ENCODE measurements around the gene GOLGA2.

GOLGA2 gene

GRCh38 chr9:128266868-128267590 is 8.8 kb downstream of the GOLGA2 start:
- Histone ChIP-seq H3K4me1 (ENCODE audit: insufficient read depth, low read length) (no peaks in the 10 kb centered on the region), H3K4me3 (ENCODE audit: low read length) (no peak overlapping the region), H3K9ac (ENCODE audit: low read depth, low read length) (no peak overlapping the region), H3K27me3 (ENCODE audit: insufficient read depth, low read length) (no peaks in the 10 kb centered on the region), H3K9me3 (ENCODE audit: insufficient read depth, low read depth, low read length) (no peaks in the 10 kb centered on the region), H3K36me3 (ENCODE audit: insufficient read depth, low read depth, low read length) (peaks cover 45% of the 10 kb centered on the region), H3K27ac (ENCODE audit: low read length) (no peak overlapping the region)

DNA sequence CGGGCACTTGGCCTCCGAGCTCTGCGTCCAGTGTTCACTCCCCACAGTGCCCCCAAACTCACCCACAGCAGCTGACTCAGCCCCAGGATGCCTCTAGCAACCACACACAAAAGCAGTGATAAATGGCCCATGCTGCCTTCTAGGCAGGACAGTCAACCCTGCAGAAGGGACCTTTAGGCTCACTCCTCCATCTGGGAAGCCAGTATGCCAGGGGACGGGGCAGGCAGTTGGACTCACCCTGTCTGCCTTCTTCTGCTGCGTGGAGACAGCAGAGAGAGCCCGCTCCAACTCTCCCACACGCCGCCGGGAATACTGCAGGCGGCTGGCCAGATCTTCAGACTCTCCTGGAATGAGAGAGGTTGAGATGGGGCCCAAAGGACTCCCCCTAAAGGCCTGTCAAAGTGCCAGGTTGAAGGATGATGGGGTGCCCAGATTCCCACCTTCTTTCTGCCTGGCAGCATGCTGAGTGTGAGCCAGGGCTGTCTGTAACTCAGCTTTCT is 10.4 kb downstream of the GOLGA2 start:
- Histone ChIP-seq H3K9me3 (ENCODE audit: insufficient read depth, low read depth, low read length) (no peaks in the 10 kb centered on the region), H3K9ac (ENCODE audit: low read depth, low read length) (no peak overlapping the region), H3K27me3 (ENCODE audit: insufficient read depth, low read length) (no peaks in the 10 kb centered on the region), H3K4me1 (ENCODE audit: insufficient read depth, low read length) (no peaks in the 10 kb centered on the region), H3K27ac (ENCODE audit: low read length) (no peak overlapping the region), H3K36me3 (ENCODE audit: insufficient read depth, low read depth, low read length) (peaks cover 51% of the 10 kb centered on the region), H3K4me3 (ENCODE audit: low read length) (no peak overlapping the region)

DNA sequence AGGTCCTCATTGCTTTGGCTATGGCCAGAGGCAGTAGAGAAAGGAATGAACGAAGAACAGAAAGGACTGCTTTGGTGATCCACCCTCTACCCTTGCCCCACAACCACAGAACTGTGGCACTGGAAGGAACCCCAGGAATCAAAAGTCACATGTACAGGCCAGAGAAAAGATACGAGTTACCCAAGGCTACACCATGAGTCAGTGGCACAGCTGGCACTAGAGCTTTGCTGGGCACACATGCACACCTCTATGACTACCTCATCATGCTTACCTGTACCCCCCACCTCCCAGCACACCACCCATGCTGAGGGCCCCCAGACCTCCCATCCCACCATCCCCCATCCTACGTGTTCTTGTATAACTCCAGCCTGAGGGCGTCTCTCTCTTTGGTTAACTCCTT is 13.1 kb downstream of the GOLGA2 start:
- H3K4me1 ChIP-seq (ENCODE audit: insufficient read depth, low read length), result no peaks in the 10 kb centered on the region
- no peak overlapping the region for H3K9ac ChIP-seq (ENCODE audit: low read depth, low read length)
- H3K27ac ChIP-seq (ENCODE audit: low read length), result no peak overlapping the region
- H3K36me3 ChIP-seq (ENCODE audit: insufficient read depth, low read depth, low read length), result peaks cover 73% of the 10 kb centered on the region
- no peaks in the 10 kb centered on the region for H3K9me3 ChIP-seq (ENCODE audit: insufficient read depth, low read depth, low read length)
- H3K27me3 ChIP-seq (ENCODE audit: insufficient read depth, low read length), result no peaks in the 10 kb centered on the region
- H3K4me3 ChIP-seq (ENCODE audit: low read length), result no peak overlapping the region

GRCh38 chr9:128260340-128260739 is 15.5 kb downstream of the GOLGA2 start:
- Histone ChIP-seq H3K4me3 (ENCODE audit: low read length) (no peak overlapping the region), H3K4me1 (ENCODE audit: insufficient read depth, low read length) (peaks cover 3% of the 10 kb centered on the region; the same call in 1 of the 2 replicates), H3K9ac (ENCODE audit: low read depth, low read length) (no peak overlapping the region), H3K27me3 (ENCODE audit: insufficient read depth, low read length) (no peaks in the 10 kb centered on the region), H3K27ac (ENCODE audit: low read length) (no peak overlapping the region), H3K9me3 (ENCODE audit: insufficient read depth, low read depth, low read length) (no peaks in the 10 kb centered on the region), H3K36me3 (ENCODE audit: insufficient read depth, low read depth, low read length) (peaks cover 72% of the 10 kb centered on the region)

DNA sequence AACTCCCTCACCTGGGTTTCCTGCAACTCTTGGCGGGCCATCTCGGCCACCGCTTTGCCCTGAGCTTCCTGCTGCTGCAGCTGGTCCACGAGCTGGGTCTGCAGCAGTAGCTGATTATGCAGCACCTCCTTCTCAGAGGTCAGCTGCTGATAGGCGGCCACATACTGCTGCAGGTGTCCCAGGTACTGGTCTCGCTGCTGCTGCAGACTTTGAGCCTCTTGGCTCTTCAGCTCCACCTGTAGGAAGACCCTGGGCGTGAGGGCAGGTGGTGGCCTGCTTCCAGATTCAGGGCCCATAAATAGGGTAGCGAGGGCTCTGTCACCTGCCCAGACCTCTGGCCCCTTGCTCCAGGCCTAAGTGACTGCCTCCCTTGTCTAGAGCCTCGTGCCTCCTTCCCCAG is 16.7 kb downstream of the GOLGA2 start:
- Histone ChIP-seq H3K4me3 (ENCODE audit: low read length) (no peak overlapping the region), H3K36me3 (ENCODE audit: insufficient read depth, low read depth, low read length) (peaks cover 64% of the 10 kb centered on the region), H3K4me1 (ENCODE audit: insufficient read depth, low read length) (peaks cover 6% of the 10 kb centered on the region; the same call in 1 of the 2 replicates), H3K27me3 (ENCODE audit: insufficient read depth, low read length) (no peaks in the 10 kb centered on the region), H3K9ac (ENCODE audit: low read depth, low read length) (no peak overlapping the region), H3K9me3 (ENCODE audit: insufficient read depth, low read depth, low read length) (no peaks in the 10 kb centered on the region), H3K27ac (ENCODE audit: low read length) (no peak overlapping the region)

DNA sequence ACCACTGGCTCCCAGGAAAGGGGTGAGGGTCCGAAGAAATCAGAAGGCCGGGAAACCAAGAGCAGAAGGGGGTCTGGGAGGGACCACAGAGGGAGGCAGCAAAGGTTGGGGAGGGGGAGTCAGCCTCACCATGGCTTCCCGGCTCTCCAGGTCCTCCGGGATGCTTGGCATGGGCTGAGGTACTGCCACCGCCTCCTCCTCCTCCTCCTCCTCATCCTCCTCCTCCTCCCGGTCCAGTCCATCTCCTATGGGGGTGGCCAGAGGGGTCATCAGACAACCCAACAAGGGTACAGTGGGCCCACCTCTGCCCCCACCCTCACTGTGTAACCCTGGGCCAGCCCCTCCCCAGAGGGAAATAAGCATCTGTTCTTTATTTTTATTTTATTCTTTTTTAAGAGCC is 17.5 kb downstream of the GOLGA2 start:
- peaks cover 6% of the 10 kb centered on the region; the same call in 1 of the 2 replicates for H3K4me1 ChIP-seq (ENCODE audit: insufficient read depth, low read length)
- H3K27me3 ChIP-seq (ENCODE audit: insufficient read depth, low read length), result no peaks in the 10 kb centered on the region
- no peaks in the 10 kb centered on the region for H3K9me3 ChIP-seq (ENCODE audit: insufficient read depth, low read depth, low read length)
- no peak overlapping the region for H3K4me3 ChIP-seq (ENCODE audit: low read length)
- no peak overlapping the region for H3K27ac ChIP-seq (ENCODE audit: low read length)
- peaks cover 64% of the 10 kb centered on the region for H3K36me3 ChIP-seq (ENCODE audit: insufficient read depth, low read depth, low read length)
- no peak overlapping the region for H3K9ac ChIP-seq (ENCODE audit: low read depth, low read length)

DNA sequence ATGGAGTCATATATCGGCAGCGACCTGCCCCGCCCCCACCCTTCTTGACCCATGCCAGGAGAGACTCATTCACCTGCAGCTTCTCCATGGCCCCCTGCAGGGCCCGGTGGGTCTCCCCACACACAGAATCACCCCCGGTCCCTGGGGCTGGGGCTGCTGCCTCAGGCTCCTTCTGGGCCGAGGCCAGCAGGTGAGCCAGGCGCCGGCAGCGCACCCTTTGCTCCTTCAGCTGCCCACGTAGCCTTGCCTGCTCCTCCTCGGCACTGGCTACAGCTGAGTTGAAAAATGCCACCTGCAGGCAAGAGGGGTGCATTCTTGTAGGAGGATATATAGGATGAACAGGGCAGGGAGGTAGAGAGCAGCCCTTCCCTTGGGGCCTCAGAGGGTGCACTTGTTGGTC is 17.9 kb downstream of the GOLGA2 start:
- Histone ChIP-seq H3K9ac (ENCODE audit: low read depth, low read length) (no peak overlapping the region), H3K27ac (ENCODE audit: low read length) (no peak overlapping the region), H3K27me3 (ENCODE audit: insufficient read depth, low read length) (no peaks in the 10 kb centered on the region), H3K4me1 (ENCODE audit: insufficient read depth, low read length) (peaks cover 6% of the 10 kb centered on the region; the same call in 1 of the 2 replicates), H3K4me3 (ENCODE audit: low read length) (no peak overlapping the region), H3K36me3 (ENCODE audit: insufficient read depth, low read depth, low read length) (peaks cover 62% of the 10 kb centered on the region), H3K9me3 (ENCODE audit: insufficient read depth, low read depth, low read length) (no peaks in the 10 kb centered on the region)

DNA sequence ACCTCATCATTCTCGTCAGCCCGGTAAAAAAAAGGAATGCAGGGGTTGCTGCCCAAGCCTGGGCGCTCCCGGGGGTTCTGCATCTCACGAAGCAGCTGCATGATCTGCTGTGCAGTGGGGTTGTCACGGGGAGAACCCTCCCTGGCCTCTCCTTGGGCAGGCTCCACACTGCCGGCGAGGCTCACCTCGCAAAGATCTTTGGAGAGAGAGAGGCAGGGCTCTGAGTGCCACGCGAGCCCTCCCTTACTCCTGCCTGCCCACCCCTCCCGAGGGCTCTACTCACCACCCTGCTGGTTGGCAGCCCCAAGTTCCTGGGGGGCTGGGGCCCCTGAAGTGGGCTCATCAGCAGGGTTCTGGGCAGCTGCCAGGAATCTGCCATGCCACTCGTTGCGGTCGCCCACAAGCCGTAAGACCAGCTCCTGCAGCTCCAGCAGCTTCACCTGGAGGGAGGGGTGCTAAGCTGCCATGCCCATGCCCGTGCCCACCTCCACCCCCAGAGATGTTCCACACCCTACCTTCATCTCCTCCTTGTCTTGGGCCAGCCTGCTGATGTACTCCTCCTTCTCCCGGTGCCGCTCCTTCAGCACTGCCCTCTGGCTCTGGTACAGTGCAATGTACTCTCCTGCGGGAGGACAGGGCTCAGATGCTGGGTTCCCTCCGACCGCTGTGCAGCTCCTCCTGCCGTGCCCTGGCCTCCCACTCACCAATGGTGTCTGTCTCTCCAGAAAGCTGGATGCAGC is 18.6 kb downstream of the GOLGA2 start:
- H3K36me3 ChIP-seq (ENCODE audit: insufficient read depth, low read depth, low read length), result peaks cover 59% of the 10 kb centered on the region

GRCh38 chr9:128254855-128255759 is 20.7 kb downstream of the GOLGA2 start:
- Histone ChIP-seq H3K36me3 (ENCODE audit: insufficient read depth, low read depth, low read length) (peaks cover 45% of the 10 kb centered on the region), H3K4me1 (ENCODE audit: insufficient read depth, low read length) (peaks cover 6% of the 10 kb centered on the region), H3K27me3 (ENCODE audit: insufficient read depth, low read length) (no peaks in the 10 kb centered on the region; the same call in 1 of the 2 replicates), H3K4me3 (ENCODE audit: low read length) (no peak overlapping the region), H3K9me3 (ENCODE audit: insufficient read depth, low read depth, low read length) (no peaks in the 10 kb centered on the region), H3K9ac (ENCODE audit: low read depth, low read length) (no peak overlapping the region), H3K27ac (ENCODE audit: low read length) (no peak overlapping the region)

More for the DNA sequence above, 18.6 kb downstream of the GOLGA2 start:
- H3K9me3 ChIP-seq (ENCODE audit: insufficient read depth, low read depth, low read length), result no peaks in the 10 kb centered on the region
- peaks cover 6% of the 10 kb centered on the region for H3K4me1 ChIP-seq (ENCODE audit: insufficient read depth, low read length)
- H3K27ac ChIP-seq (ENCODE audit: low read length), result no peak overlapping the region
- no peaks in the 10 kb centered on the region for H3K27me3 ChIP-seq (ENCODE audit: insufficient read depth, low read length)
- H3K4me3 ChIP-seq (ENCODE audit: low read length), result no peak overlapping the region
- H3K9ac ChIP-seq (ENCODE audit: low read depth, low read length), result no peak overlapping the region

- peaks cover 6% of the 10 kb centered on the region for H3K4me1 ChIP-seq (ENCODE audit: insufficient read depth, low read length)
- H3K4me3 ChIP-seq (ENCODE audit: low read length), result no peak overlapping the region
- peaks cover 38% of the 10 kb centered on the region for H3K36me3 ChIP-seq (ENCODE audit: insufficient read depth, low read depth, low read length)
- H3K9ac ChIP-seq (ENCODE audit: low read depth, low read length), result no peak overlapping the region
- no peaks in the 10 kb centered on the region; the same call in 1 of the 2 replicates for H3K27me3 ChIP-seq (ENCODE audit: insufficient read depth, low read length)
- no peaks in the 10 kb centered on the region for H3K9me3 ChIP-seq (ENCODE audit: insufficient read depth, low read depth, low read length)
- no peak overlapping the region for H3K27ac ChIP-seq (ENCODE audit: low read length)
These were observed 21.4 kb downstream of the GOLGA2 start for GRCh38 chr9:128254362-128254761.

GRCh38 chr9:128253991-128254346 is 21.8 kb downstream of the GOLGA2 start:
- peaks cover 34% of the 10 kb centered on the region for H3K36me3 ChIP-seq (ENCODE audit: insufficient read depth, low read depth, low read length)
- no peak overlapping the region for H3K9ac ChIP-seq (ENCODE audit: low read depth, low read length)
- H3K4me3 ChIP-seq (ENCODE audit: low read length), result no peak overlapping the region
- no peak overlapping the region for H3K27ac ChIP-seq (ENCODE audit: low read length)
- no peaks in the 10 kb centered on the region for H3K9me3 ChIP-seq (ENCODE audit: insufficient read depth, low read depth, low read length)
- peaks cover 6% of the 10 kb centered on the region for H3K4me1 ChIP-seq (ENCODE audit: insufficient read depth, low read length)
- no peaks in the 10 kb centered on the region; the same call in 1 of the 2 replicates for H3K27me3 ChIP-seq (ENCODE audit: insufficient read depth, low read length)
